GM21723 (cell line): ENCODE results near the gene MPPED2.

Experiments
- ATAC-seq: cut with Tn5 transposase; IDR thresholded peaks from one replicate; pipeline ENCODE4 v1.9.1; 2021; ENCODE audit warnings: mild to moderate bottlenecking, moderate library complexity; ENCODE audit not compliant: unreplicated experiment

Gene MPPED2

DNA sequence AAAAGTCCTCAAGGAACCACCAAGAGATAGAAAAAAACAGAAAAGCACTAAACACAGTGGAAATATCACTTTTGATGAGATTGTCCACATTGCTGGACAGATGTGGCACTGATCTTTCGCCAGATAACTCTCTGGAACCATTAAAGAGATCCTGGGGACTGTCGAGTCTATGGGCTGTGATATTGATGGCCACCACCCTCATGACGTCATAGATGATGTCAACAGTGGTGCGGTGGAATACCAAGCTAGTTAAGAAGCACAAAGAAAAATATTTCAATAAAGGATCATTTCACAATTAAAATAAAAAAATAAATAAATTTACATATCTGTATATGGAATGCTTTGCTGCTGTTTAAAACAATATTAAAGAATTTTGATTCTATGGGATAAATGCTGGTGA is 217.8 kb downstream of the MPPED2 start:
- no peak for ATAC-seq

DNA sequence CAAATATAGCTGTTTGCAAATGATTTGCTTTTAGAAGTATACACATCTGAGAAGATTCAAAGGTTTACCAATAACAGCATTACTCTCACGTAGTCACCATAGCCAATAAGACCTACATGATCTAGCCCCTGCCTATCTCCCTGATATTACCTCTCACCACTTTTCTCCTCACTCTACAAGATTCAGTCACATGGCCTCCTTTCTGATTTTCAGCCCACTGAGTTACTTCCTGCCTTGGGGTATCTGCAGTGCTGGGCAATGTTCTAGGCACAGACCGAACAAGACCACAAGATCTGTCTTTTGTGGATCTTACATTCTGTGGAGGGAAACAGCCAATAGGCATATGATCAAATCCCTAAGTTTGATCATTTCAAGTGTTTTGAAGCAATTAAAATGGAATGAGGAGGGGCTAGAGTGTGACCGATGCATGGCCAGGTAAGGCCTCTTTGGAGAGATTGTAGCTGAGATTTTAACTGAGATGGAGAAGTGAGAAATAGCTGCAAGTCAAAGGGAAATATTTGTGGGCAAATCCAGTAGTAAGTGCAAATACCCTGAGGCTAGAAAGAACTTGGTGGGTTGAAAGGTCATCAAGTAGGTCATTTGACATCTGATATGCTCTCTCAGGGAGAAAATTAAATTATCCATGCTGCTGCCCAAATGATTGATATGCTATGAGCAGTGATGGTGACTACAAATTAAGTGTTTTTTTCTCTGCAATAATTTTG is 220.2 kb downstream of the MPPED2 start:
- no peak for ATAC-seq

DNA sequence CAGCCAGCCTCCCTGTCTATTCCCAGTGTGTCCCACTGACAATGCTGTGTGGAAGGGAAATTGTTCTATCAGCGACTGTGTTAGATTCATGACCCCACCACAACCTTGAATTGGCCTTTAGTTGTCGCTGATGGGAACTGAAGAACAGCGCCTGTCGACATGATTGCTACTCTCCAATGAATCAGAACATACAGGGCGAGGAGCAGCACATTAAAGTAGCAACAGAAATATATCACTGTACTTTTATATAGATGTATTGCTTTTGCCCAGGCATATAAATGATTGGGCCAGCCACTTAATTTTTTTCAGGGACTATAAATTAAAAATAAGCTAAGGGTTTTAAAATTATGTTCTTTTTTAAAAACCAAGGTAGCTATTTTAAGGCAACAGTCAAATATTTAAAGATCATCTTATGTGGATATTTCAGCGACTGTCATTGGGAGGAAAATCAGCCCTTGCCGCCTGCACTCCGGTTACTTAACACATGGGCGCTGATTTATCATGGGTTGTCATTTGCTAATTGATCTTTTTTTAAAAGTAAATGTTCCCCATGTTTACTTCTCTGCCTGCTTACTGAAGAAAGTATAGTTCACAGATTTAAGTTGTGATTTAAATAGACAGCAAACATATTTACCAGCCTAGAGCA is 221.2 kb downstream of the MPPED2 start:
- no peak for ATAC-seq

DNA sequence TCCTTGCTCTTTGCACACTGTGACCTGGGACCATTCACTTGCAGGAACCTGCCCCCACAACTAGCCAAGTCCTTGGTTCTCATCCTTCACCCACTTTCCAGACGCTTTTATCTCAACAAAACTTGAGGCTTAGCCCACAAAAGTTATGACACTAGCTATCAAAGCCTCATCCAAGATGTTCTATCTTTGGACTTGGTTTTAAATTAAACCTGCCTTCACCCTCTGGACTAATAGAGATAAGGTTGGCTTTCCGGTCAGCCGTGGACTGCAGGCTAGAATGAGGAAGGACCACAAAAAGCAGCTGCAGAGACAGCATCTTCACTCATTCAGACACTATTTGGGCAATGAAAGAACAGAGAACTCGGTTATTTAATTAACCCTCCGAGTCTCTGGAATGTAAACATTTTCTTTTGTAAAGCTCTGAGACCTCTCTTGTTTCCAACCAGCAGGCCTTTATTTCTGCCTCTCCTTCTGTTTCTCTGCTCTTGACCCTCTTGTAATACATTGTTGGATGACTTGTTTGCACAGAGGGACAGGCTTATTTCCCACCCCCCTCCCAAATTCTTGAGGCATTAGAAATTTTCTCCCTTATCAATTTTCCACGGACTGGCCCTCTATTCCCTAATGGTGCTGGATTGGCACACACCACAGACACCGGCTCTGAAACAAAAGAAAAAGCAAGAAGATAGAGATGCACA is 221.9 kb downstream of the MPPED2 start:
- no peak for ATAC-seq

DNA sequence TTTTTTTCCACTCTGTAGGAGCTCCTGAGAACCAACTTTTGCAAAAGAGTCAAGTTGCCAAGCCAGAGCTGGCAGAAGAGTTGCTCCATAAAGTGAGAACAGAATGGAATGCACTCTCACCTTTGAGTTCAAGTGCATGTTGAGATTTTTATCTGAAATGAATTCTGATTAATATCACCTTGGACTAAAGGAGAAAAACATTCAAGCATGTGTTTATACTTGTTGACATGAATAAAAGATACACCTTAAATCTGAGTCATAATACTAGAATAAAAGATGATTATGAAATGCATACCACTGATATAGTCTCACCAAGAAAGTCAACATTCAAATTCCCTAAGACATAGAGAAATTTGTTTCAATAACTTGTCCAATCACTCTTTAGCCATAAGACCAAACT is 225.4 kb downstream of the MPPED2 start:
- ATAC-seq, result no peak
